ENCODE results near the gene NOVA1. TPM values are rescaled to one million over a fixed set of nuclear protein-coding genes. Genes with fewer than 3 reads are reported as not detected.

The NOVA1 gene
- total and polyA plus RNA-seq, 12 donors = 1.3 to 8.9 (median 3.4) TPM

- H3K27ac ChIP-seq = no peak overlapping the region
- H3K27me3 ChIP-seq = no peaks in the 10 kb centered on the region
- no peaks in the 10 kb centered on the region for H3K4me1 ChIP-seq
- no peaks in the 10 kb centered on the region for H3K36me3 ChIP-seq
- peaks cover 0 to 6% (median 0%) of the 10 kb centered on the region in 11 donors for H3K9me3 ChIP-seq
- H3K4me3 ChIP-seq = no peak overlapping the region
- WGBS, 2 donors = 92% methylated on average over 3 of the region's 3 CpGs
- TF ChIP-seq, protein P1, sequence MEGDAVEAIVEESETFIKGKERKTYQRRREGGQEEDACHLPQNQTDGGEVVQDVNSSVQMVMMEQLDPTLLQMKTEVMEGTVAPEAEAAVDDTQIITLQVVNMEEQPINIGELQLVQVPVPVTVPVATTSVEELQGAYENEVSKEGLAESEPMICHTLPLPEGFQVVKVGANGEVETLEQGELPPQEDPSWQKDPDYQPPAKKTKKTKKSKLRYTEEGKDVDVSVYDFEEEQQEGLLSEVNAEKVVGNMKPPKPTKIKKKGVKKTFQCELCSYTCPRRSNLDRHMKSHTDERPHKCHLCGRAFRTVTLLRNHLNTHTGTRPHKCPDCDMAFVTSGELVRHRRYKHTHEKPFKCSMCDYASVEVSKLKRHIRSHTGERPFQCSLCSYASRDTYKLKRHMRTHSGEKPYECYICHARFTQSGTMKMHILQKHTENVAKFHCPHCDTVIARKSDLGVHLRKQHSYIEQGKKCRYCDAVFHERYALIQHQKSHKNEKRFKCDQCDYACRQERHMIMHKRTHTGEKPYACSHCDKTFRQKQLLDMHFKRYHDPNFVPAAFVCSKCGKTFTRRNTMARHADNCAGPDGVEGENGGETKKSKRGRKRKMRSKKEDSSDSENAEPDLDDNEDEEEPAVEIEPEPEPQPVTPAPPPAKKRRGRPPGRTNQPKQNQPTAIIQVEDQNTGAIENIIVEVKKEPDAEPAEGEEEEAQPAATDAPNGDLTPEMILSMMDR (IDR thresholded peaks at IDR 0.05) = no peak
- ATAC-seq = no peak
- intact Hi-C loops (cut with DNase I) = no loop called here
- DNase-seq = no peak
Measured at GRCh38 chr14:26486922-26487321, 110.9 kb downstream of the NOVA1 start.

GRCh38 chr14:26484562-26484961 is 113.3 kb downstream of the NOVA1 start:
- Histone ChIP-seq H3K27me3 (no peaks in the 10 kb centered on the region), H3K4me1 (no peaks in the 10 kb centered on the region), H3K36me3 (no peaks in the 10 kb centered on the region), H3K9me3 (no peaks in the 10 kb centered on the region), H3K27ac (no peak overlapping the region), H3K4me3 (no peak overlapping the region)
- TF ChIP-seq, protein P1 (IDR thresholded peaks at IDR 0.05) = no peak
- intact Hi-C loops (cut with DNase I) = no loop called here
- no peak for ATAC-seq
- DNase-seq = no peak
- 73 to 81% methylated on average over 2 of the region's 2 CpGs for WGBS, 2 donors

GRCh38 chr14:26478967-26479366 is 118.9 kb downstream of the NOVA1 start:
- Histone ChIP-seq H3K27ac (no peak overlapping the region), H3K36me3 (no peaks in the 10 kb centered on the region), H3K4me3 (no peak overlapping the region), H3K27me3 (no peaks in the 10 kb centered on the region), H3K4me1 (no peaks in the 10 kb centered on the region), H3K9me3 (no peaks in the 10 kb centered on the region)
- intact Hi-C loops (cut with DNase I) = no loop called here
- TF ChIP-seq, protein P1 (IDR thresholded peaks at IDR 0.05) = no peak
- ATAC-seq (no peak), DNase-seq (no peak)
- WGBS, 2 donors = 98 to 99% methylated on average over 4 of the region's 4 CpGs

DNA sequence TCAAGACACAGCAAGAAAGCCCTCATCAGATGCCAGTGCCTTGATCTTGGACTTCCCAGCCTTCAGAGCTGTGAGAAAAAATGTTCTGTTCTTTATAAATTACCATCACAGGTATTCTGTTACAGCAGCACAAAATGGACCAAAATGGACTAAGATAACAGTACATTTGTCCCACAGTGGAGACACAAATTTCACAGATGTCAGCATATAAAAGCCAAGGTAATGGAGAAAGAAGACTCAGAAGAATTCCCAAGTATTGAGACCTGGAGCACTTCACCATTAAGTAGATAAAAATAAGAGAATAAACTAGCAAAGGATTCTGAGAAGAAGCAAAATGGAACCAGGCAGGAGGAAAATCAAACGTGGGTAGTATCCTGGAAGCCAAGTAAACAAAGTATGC is 131.0 kb downstream of the NOVA1 start:
- Histone ChIP-seq H3K27ac (no peak overlapping the region), H3K36me3 (no peaks in the 10 kb centered on the region), H3K4me3 (no peak overlapping the region), H3K27me3 (no peaks in the 10 kb centered on the region), H3K9me3 (peaks cover 0 to 6% (median 0%) of the 10 kb centered on the region in 11 donors), H3K4me1 (no peaks in the 10 kb centered on the region)
- ATAC-seq (no peak), DNase-seq (no peak)
- intact Hi-C loops (cut with DNase I) = no loop called here
- 79 to 88% methylated on average over 1 of the region's 1 CpG for WGBS, 2 donors
- TF ChIP-seq, protein P1 (IDR thresholded peaks at IDR 0.05) = no peak
